T-cell (primary cell): ENCODE data around the gene KAZALD1. TPM values are rescaled to one million over a fixed set of nuclear protein-coding genes. Genes with fewer than 3 reads are reported as not detected.

Experiments used
- ATAC-seq, 4 experiments: fragments of 200-7000 bp in 3 of 4; fragments of 150-1000 bp in 1 of 4; cut with Tn5 transposase; replicated peaks in 1 of 4; 1 replicate in 3 of 4; 2 replicates in 1 of 4; pipeline ENCODE4 v1.10.0; 2021; ENCODE audit warnings: moderate library complexity in 3 of 4, mild to moderate bottlenecking in 2 of 4, moderate number of reproducible peaks in 1 of 4
- CTCF ChIA-PET, 2 donors: fragments of 300-600 bp; sonication (Branson Sonifier 250); formaldehyde crosslinking; loops; one replicate each; lab custom pipeline; 2022; ENCODE audit warnings: antibody characterized with exemption in 2 of 2; lab: Charles Lee
- POLR2A ChIA-PET, 2 donors: fragments of 300-600 bp; sonication (Branson Sonifier 250); formaldehyde crosslinking; loops; one replicate each; lab custom pipeline; 2022; ENCODE audit warnings: antibody characterized with exemption in 2 of 2; lab: Charles Lee
- DNase-seq, 35 experiments: peaks; one replicate each; pipeline versions ENCODE4 v3.0.0 to v3.0.0-alpha.2; 2013 to 2023
- H3K27ac ChIP-seq: one replicate; pipeline ENCODE4 v1.5.1; 2013; ENCODE audit warnings: low read length
- H3K27me3 ChIP-seq, 2 experiments: replicated peaks in 1 of 2; 1 replicate in 1 of 2; 2 replicates in 1 of 2; pipeline versions ENCODE4 v1.6.1 to v1.7.0; 2013; ENCODE audit warnings: low read length in 1 of 2, mixed read lengths in 1 of 2; ENCODE audit not compliant: control insufficient read depth in 2 of 2, insufficient read depth in 2 of 2; ENCODE audit errors: extremely low read depth in 1 of 2
- H3K36me3 ChIP-seq, 2 donors: 1 replicate in 1 of 2; 2 replicates in 1 of 2; pipeline versions ENCODE4 v1.6.1 to v1.7.0; 2013; ENCODE audit warnings: low read length in 1 of 2; ENCODE audit not compliant: control insufficient read depth in 2 of 2, insufficient read depth in 1 of 2; ENCODE audit errors: extremely low read depth in 1 of 2
- H3K4me1 ChIP-seq, 2 experiments: 1 replicate in 1 of 2; 2 replicates in 1 of 2; pipeline versions ENCODE4 v1.6.1 to v1.7.0; 2013; ENCODE audit warnings: low read length in 2 of 2, mixed read lengths in 1 of 2; ENCODE audit not compliant: insufficient read depth in 2 of 2, control insufficient read depth in 1 of 2; ENCODE audit errors: extremely low read depth in 1 of 2
- H3K4me3 ChIP-seq, 2 donors: 1 replicate in 1 of 2; 2 replicates in 1 of 2; pipeline versions ENCODE4 v1.5.1 to v1.7.0; 2013; ENCODE audit warnings: mild to moderate bottlenecking in 2 of 2, low read length in 1 of 2, moderate library complexity in 1 of 2; ENCODE audit not compliant: control insufficient read depth in 1 of 2; ENCODE audit errors: extremely low read depth in 1 of 2
- H3K9me3 ChIP-seq: 2 replicates; pipeline ENCODE4 v1.7.0; 2013
- H3K27ac Mint-ChIP-seq, 2 donors: one replicate each; pipeline ENCODE4 v1.8.0; 2020 to 2021; ENCODE audit warnings: mild to moderate bottlenecking in 2 of 2, mixed read lengths in 2 of 2
- H3K27me3 Mint-ChIP-seq, 2 donors: one replicate each; pipeline ENCODE4 v1.8.0; 2021 to 2022; ENCODE audit warnings: mixed read lengths in 2 of 2
- H3K36me3 Mint-ChIP-seq: one replicate; pipeline ENCODE4 v1.8.0; 2021; ENCODE audit warnings: mixed read lengths
- H3K4me1 Mint-ChIP-seq, 3 donors: one replicate each; pipeline ENCODE4 v1.8.0; 2020 to 2022; ENCODE audit warnings: mixed read lengths in 3 of 3, mild to moderate bottlenecking in 1 of 3
- H3K4me3 Mint-ChIP-seq, 3 donors: one replicate each; pipeline ENCODE4 v1.8.0; 2020 to 2022; ENCODE audit warnings: mild to moderate bottlenecking in 3 of 3, mixed read lengths in 3 of 3, moderate library complexity in 3 of 3
- H3K9me3 Mint-ChIP-seq, 3 donors: one replicate each; pipeline ENCODE4 v1.8.0; 2020 to 2022; ENCODE audit warnings: mixed read lengths in 3 of 3
- WGBS: methylation state at CpG from one replicate; pipeline ENCODE4 v1.1.5; 2013; ENCODE audit warnings: missing lambda C conversion rate; ENCODE audit not compliant: insufficient coverage; 5-methylcytosine and 5-hydroxymethylcytosine counted together
- total RNA-seq, 35 experiments: library from RNA in 6 of 35; stranded (reverse) in 6 of 35; fragments of 120-200 nt in 1 of 35; gene quantifications; one replicate each; pipeline versions ENCODE4 v1.2.1 to v1.2.4 and lab custom pipeline; 2013 to 2026

The KAZALD1 gene
- total RNA-seq, 5 donors from 2014 or later (not counting 1 experiment from before 2014, with no cell fraction given), result 0.19 to 0.29 TPM; not detected in 3

DNA sequence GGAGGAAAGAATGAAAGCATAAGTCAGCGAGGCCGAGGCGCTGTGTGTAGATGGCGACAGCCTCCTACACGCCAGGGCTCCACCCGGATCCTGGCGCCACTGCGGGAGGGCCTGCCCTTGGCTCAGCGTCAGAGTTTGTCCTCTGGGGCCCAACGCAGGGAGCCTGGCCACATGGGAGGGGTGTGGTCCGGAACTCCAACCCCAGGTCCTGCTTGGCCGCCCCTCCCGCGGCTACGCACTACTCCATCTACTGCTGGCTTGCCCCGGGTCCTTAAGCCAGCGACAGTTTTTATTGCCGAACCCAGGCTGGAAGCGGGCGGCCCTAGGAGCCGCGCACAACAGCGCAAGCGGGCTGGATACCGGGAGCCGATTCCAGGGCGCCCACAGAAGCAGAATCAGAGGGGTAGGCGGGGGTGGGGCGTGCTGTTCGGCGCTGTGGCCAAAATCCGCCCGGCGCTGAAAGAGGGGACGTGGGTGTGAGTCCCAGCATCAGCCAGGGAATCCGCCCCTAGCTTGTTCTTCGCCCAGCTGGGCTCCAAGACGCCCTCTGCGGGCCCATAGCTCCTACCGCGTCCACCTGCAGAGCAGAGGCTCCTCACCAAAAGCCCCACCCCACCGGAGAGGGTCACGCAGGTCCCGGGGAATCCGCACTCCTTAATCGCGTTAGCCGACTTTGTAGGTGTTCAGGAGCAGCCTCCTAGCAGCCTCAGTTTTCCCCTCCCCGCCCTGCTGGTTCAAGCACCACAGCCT is 4.5 kb downstream of the KAZALD1 start:
- H3K36me3 Mint-ChIP-seq, result no peaks in the 10 kb centered on the region
- Histone ChIP-seq H3K36me3 (no peaks in the 10 kb centered on the region), H3K4me3 (peak overlapping the region; percentile 17 to 60), H3K9me3 (no peaks in the 10 kb centered on the region), H3K27ac (no peak overlapping the region), H3K4me1 (peaks cover 11 to 48% of the 10 kb centered on the region in 2 experiments), H3K27me3 (peaks cover 6 to 58% of the 10 kb centered on the region in 2 experiments)
- WGBS, result 10% methylated on average over 38 of the region's 49 CpGs
- peak; percentile 41 to 68 (median 54) for ATAC-seq
- POLR2A ChIA-PET, result no interaction called here
- CTCF ChIA-PET, result interaction anchor here (0.5 to 3.6 kb wide), 8 partner anchors 8 to 49 kb away, joined by 3 to 20 read pairs (median 5); no protein-coding TSS in a partner anchor
- H3K9me3 Mint-ChIP-seq, result no peaks in the 10 kb centered on the region
- H3K4me1 Mint-ChIP-seq, result peaks cover 16 to 46% (median 32%) of the 10 kb centered on the region in 3 donors
- peak in 21 of 35 experiments; percentile 14 to 69 (median 37) for DNase-seq
- peak overlapping the region; percentile 61 to 84 (median 62) for H3K4me3 Mint-ChIP-seq
- no peak overlapping the region for H3K27ac Mint-ChIP-seq
- peaks cover 32 to 38% of the 10 kb centered on the region in 2 donors for H3K27me3 Mint-ChIP-seq

GRCh38 chr10:101066896-101067355 is 5.1 kb downstream of the KAZALD1 start:
- peaks cover 36 to 43% of the 10 kb centered on the region in 2 donors for H3K27me3 Mint-ChIP-seq

DNA sequence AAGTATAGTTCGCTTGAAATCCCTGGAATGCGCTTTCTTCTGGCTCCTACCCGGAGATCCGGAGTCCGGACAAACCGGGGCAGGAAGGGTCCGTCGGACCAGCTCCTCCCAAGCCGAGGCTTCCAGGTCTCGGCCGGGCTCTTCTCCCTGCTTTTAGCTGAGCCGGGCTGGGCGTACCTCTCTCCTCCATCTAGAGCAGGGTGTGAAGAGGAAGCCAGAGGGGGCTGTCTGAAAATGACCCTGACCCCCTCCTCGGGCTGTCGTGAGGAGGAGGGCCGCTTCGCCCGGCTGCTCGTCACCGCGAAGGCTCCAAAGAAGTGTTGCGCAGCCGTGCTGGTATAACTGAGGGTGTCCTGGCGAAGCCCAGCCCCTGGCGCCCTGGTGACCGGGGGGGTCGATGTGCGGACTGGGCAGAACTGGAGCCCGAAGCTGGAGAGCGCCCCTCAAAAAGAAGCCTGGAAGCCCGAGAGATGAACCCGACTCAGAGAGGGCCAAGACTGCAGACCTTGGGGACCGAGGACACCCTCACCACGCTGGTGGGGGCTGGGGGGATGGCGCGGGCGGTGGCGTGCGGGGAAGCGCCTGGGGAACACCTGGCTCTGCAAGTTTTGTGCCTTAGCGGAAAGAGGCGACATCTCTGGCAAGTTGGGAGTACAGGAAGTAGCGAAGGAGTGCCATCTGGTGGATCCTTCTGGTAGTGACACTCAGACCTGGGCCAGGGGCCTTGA is 5.7 kb downstream of the KAZALD1 start:
- ChIA-PET POLR2A (no interaction called here), CTCF (interaction anchor here (0.6 to 3.6 kb wide), 8 partner anchors 7 to 368 kb away, joined by 3 to 20 read pairs (median 4); no protein-coding TSS in a partner anchor)
- ATAC-seq (peak; percentile 74 to 81 (median 77)), DNase-seq (peak; percentile 31 to 87 (median 59))
- H3K9me3 ChIP-seq, result no peaks in the 10 kb centered on the region
- H3K27me3 ChIP-seq, result peaks cover 8 to 61% of the 10 kb centered on the region in 2 experiments
- H3K4me3 ChIP-seq, result peak overlapping the region; percentile 57 to 61
- H3K27me3 Mint-ChIP-seq, result peaks cover 37 to 49% of the 10 kb centered on the region in 2 donors
- H3K27ac ChIP-seq, result no peak overlapping the region
- H3K36me3 ChIP-seq, result no peaks in the 10 kb centered on the region
- peaks cover 6 to 36% of the 10 kb centered on the region in 2 experiments for H3K4me1 ChIP-seq
- 2% methylated on average over 40 of the region's 43 CpGs for WGBS
- H3K4me1 Mint-ChIP-seq, result peaks cover 7 to 37% (median 22%) of the 10 kb centered on the region in 3 donors
- no peak overlapping the region for H3K27ac Mint-ChIP-seq
- H3K36me3 Mint-ChIP-seq, result no peaks in the 10 kb centered on the region
- no peaks in the 10 kb centered on the region for H3K9me3 Mint-ChIP-seq
- peak overlapping the region; percentile 82 to 85 (median 84) for H3K4me3 Mint-ChIP-seq

More at GRCh38 chr10:101066896-101067355, 5.1 kb downstream of the KAZALD1 start:
- Histone ChIP-seq H3K4me3 (peak overlapping the region; percentile 60 to 61), H3K4me1 (peaks cover 11 to 42% of the 10 kb centered on the region in 2 experiments), H3K36me3 (no peaks in the 10 kb centered on the region), H3K27me3 (peaks cover 8 to 61% of the 10 kb centered on the region in 2 experiments), H3K9me3 (no peaks in the 10 kb centered on the region), H3K27ac (no peak overlapping the region)
- Mint-ChIP-seq H3K27ac (no peak overlapping the region), H3K4me3 (peak overlapping the region; percentile 82 to 85 (median 84)), H3K9me3 (no peaks in the 10 kb centered on the region), H3K4me1 (peaks cover 10 to 43% (median 28%) of the 10 kb centered on the region in 3 donors), H3K36me3 (no peaks in the 10 kb centered on the region)
- CTCF ChIA-PET, result interaction anchor here (0.6 to 3.6 kb wide), 7 partner anchors 9 to 369 kb away, joined by 3 to 20 read pairs (median 4); no protein-coding TSS in a partner anchor
- no peak for DNase-seq
- WGBS, result no CpG with 5 or more reads among the region's 31 CpGs
- POLR2A ChIA-PET, result no interaction called here
- ATAC-seq, result no peak

DNA sequence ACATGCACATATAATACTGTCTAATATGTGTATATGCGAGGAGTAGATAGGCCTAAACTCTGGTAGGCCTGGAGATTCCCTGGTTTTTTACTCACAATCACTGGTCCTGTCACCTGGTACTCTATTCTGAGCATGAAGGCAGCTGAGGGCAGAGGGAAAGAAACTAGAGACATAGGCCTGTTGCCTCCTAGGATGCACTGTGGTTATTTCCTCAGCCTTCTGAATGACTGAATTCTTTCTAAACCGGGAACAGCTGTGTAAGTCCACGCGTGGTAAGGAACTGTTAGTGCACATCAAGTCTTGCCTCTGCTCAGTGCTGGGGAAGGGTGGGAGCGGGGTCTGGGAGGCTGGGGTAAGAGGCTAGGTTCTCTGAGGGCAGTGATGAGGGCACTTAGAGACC is 7.7 kb downstream of the KAZALD1 start:
- Mint-ChIP-seq H3K4me3 (no peak overlapping the region), H3K9me3 (no peaks in the 10 kb centered on the region), H3K27me3 (peaks cover 42 to 55% of the 10 kb centered on the region in 2 donors), H3K4me1 (peaks cover 7 to 26% (median 13%) of the 10 kb centered on the region in 3 donors), H3K36me3 (no peaks in the 10 kb centered on the region), H3K27ac (no peak overlapping the region)
- WGBS, result 77% methylated on average over 4 of the region's 5 CpGs
- no peaks in the 10 kb centered on the region for H3K9me3 ChIP-seq
- no peak overlapping the region for H3K4me3 ChIP-seq
- H3K27me3 ChIP-seq, result peaks cover 7 to 62% of the 10 kb centered on the region in 2 experiments
- ATAC-seq (no peak), DNase-seq (no peak)
- CTCF ChIA-PET, result interaction anchor here in 1 of 2 donors (0.7 to 3.6 kb wide), 5 partner anchors 9 to 168 kb away, joined by 3 to 20 read pairs (median 4); no protein-coding TSS in a partner anchor
- POLR2A ChIA-PET, result no interaction called here
- H3K4me1 ChIP-seq, result peaks cover 4 to 22% of the 10 kb centered on the region in 2 experiments
- H3K27ac ChIP-seq, result no peak overlapping the region
- H3K36me3 ChIP-seq, result no peaks in the 10 kb centered on the region

DNA sequence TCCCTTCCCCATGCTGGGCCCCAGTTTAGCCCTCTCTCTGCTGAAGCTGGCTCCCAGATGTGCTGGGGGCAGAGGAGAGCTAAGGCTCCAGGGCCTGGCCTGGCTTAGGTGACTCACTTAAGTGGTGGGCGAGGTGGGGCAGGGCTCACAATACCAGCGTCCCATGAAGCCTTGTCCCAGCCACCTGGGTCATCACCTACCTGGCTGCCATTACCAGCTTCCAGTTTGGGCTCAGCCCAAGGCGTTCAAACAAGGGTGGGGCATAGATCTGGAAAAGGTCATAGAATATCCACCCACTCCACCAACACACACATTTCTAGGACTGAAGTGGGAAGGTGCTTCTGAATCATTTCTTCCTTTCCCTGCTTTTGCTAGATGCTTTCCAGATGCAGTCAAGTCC is 8.3 kb downstream of the KAZALD1 start:
- peaks cover 4 to 22% of the 10 kb centered on the region in 2 experiments for H3K4me1 ChIP-seq
- no peaks in the 10 kb centered on the region for H3K36me3 Mint-ChIP-seq
- ATAC-seq (no peak), DNase-seq (no peak)
- H3K9me3 ChIP-seq, result no peaks in the 10 kb centered on the region
- H3K36me3 ChIP-seq, result no peaks in the 10 kb centered on the region
- no peak overlapping the region for H3K4me3 Mint-ChIP-seq
- H3K27me3 ChIP-seq, result peaks cover 7 to 62% of the 10 kb centered on the region in 2 experiments
- whole genome bisulfite sequencing, result 80% methylated on average over 1 of the region's 3 CpGs
- H3K9me3 Mint-ChIP-seq, result no peaks in the 10 kb centered on the region
- H3K27ac Mint-ChIP-seq, result no peak overlapping the region
- H3K4me3 ChIP-seq, result no peak overlapping the region
- ChIA-PET POLR2A (no interaction called here), CTCF (interaction anchor here in 1 of 2 donors (1.3 kb wide), 1 partner anchor 72 kb away, joined by 4 read pairs; no protein-coding TSS in a partner anchor)
- peaks cover 37 to 48% of the 10 kb centered on the region in 2 donors for H3K27me3 Mint-ChIP-seq
- H3K4me1 Mint-ChIP-seq, result peaks cover 7 to 23% (median 13%) of the 10 kb centered on the region in 3 donors
- H3K27ac ChIP-seq, result no peak overlapping the region
